Suppressor macrophage treated with lipopolysaccharide for 4 hours (primary cell): ENCODE data around the gene STARD10.
"Not testable (repeated sequence)": the region's sequence is repeated elsewhere in the genome, so short reads cannot be mapped to it uniquely, and the experiment has no call there.

ENCODE experiments used
- DNase-seq: peaks from one replicate; pipeline ENCODE4 v3.0.0-alpha.2; 2020

Gene STARD10

GRCh38 chr11:72807021-72807693 is 13.3 kb upstream of the STARD10 start:
- peak; percentile 84 for DNase-seq

DNA sequence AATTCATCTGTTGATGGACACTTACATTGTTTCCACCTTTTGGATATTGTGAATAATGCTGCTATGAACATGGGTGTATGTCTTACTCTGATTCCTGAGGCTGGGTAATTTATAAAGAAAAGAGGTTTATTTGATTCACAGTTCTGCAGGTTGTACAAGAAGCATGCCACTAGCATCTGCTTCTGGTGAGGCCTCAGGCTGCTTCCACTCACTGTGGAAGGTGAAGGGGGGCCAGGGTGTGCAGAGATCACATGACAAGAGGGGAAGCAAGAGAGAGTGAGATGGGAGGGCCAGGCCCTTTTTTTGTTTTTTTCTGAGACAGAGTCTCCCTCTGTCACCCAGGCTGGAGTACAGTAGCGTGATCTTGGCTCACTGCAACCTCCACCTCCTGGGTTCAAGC is 12.5 kb upstream of the STARD10 start:
- DNase-seq: not testable (repeated sequence)

- peak; percentile 90 for DNase-seq
Observed at GRCh38 chr11:72805216-72805615, 11.4 kb upstream of the STARD10 start.

DNA sequence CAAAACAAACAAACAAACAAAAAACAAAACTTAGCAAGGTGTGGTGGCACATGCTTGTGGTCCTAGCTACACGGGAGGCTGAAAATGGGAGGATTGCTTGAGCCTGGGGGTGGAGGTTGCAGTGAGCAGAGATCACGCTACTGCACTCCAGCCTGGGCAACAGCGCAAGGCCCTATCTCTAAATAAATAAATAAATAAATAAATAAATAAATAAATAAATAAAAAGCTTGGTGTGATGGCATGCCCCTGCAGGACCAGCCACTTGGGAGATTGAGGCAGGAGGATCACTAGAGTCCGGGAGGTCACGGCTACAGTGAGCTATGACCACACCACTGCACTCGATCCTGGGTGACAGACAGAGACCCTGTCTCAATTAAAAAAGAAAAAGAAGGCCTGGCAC is 9.0 kb upstream of the STARD10 start:
- DNase-seq: no peak

GRCh38 chr11:72799441-72799840 is 5.6 kb upstream of the STARD10 start:
- no peak for DNase-seq

GRCh38 chr11:72798361-72798760 is 4.5 kb upstream of the STARD10 start:
- no peak for DNase-seq

DNA sequence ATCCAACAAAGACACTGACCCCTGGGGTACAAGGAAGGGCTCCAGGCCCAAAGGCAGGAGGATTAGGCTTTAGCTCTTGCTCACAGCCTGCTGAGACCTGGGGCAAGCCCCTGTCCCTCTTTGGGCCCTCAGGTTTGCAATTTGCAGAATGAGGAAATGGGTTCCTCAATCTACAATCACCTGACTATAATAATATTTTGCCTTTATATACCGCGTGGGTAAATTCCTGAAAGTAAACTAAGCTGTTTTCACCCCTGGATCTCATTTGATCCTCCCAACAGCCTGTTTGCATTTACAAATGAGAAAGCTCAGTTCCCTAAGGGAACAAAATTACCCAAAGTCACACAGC is 797 bp downstream of the STARD10 start:
- DNase-seq: no peak

- no peak for DNase-seq
Observed at GRCh38 chr11:72792437-72793021, 1.3 kb downstream of the STARD10 start.

GRCh38 chr11:72791228-72791627 is 2.6 kb downstream of the STARD10 start:
- not testable (repeated sequence) for DNase-seq

DNA sequence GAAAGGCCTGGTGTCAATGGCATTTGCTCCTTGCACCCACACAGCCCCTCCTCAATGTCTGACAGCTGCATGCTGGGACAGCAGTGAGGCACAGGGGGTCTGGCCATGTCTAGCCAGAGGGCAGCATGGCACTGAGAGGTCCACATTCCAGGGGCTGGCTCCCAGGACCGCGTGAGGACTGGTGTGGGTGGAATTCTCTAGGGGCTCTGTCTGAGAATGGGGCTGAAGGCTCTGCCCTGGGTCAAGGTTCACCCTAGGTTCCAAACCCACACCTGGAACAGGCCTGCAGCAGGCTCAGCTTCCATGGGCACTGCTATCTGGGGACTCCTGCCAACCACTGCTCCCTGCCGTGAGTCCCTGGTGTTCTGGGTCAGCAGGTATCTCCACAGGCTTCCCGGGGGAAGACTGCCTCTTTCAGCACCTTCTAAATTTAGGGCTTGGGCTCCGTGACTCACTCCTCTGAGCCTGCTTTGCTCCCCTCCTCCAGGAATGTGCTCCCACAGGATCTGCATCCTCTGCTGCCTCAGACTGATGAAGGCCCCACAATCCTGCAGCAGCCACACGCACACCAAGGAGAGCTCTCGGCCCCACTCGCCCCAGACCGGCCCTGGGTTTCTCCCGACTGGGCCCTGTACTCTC is 4.2 kb downstream of the STARD10 start:
- no peak for DNase-seq

DNA sequence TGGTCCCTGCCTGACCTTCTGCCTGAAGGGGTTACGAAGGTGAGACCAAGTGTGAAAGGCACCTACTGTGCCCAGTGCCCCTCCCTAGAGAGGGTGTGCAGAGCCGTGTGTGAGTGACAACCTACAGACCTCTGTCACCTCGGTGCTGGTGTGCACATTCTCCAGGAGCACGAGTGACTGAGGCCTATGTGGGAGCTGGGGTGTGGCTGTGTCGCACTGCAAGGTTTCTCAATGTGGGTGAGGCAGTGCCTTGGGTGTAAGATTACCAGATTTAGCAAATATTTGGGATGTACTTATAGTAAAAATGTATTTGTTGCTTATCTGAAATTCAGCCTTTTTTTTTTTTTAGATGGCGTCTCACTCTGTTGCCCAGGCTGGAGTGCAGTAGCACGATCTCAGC is 5.6 kb downstream of the STARD10 start:
- DNase-seq: no peak

- DNase-seq: peak; percentile 53
Observed at GRCh38 chr11:72787216-72788104, 6.4 kb downstream of the STARD10 start.

- no peak for DNase-seq
Observed at GRCh38 chr11:72786305-72787215, 7.3 kb downstream of the STARD10 start.

GRCh38 chr11:72784662-72785061 is 9.2 kb downstream of the STARD10 start:
- no peak for DNase-seq

GRCh38 chr11:72783144-72783905 is 10.5 kb downstream of the STARD10 start:
- no peak for DNase-seq

DNA sequence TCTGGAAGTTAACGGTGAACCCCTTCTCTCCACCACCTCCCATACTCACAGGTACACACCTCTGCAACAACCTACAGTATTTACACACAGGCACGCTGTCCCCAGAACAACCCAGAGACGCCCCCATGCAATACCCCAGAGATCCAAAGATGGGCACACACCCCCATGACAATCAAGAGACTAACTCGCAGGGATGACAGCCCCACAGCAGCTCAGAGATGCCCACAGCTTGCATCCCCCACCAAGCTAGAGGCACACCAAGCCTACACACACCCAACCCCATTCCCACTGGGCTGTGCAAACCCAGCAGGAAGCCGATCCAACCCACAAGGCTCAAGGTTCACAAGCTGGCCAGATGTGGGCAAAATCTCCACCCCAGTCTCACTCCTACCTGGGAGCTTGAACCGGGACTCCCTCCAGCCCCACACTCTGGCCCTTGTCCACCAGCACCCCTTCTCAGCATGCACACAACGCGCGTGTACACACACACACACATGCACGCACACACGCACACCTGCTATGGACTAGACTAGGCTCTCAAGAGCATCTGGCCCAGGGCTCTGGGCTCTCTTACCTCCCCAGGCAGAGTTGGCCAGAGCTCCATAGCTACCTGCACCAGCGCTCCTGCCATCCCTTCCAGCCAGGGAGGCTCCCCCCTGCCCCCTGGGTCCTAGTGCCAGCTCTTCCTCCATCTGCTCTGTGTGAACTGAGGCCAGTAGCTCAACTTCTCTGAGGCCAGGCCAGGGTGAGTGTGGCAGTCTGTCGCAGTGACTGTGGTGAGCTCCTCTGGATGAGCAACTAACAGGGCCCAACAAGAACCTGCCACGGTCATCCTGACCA is 11.5 kb downstream of the STARD10 start:
- no peak for DNase-seq

DNA sequence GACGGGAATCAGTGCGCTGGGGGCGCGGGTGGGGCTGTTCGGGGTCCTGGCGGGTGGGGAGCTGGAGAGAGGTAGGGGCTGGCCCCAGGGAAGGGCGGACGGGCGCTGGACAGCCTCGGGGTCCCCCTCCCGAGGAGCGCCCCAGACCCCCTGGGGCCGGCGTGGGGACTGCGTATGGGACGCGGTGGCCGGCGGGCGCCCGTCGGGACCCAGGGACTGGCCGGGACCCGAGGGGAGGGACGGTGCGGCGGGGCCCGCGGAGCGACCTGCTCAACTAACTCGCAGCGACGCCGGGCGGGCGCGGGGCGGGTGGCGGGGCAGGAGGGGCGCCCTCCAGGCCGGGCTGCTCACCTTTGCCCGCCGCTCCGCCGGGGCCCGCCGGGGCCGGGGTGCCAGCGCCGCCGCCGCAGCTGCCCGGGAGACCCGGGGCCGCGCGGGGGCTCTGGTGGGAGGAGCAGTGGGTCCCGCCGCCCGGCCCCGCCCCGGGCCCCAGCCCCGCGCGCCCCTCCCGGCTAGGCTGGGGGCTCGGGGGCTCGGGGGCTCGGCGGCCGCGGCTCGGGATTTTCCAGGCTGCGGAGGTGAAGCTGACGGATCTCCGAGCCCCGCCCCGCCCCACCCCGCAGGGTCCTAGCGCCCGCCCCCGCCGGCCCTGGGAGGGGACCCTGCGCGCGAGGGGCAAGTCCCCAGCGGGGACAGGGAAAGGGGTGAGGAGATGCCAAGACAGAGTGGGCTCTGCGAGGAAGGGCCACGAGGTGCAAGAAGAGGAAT is 12.3 kb downstream of the STARD10 start:
- no peak for DNase-seq

DNA sequence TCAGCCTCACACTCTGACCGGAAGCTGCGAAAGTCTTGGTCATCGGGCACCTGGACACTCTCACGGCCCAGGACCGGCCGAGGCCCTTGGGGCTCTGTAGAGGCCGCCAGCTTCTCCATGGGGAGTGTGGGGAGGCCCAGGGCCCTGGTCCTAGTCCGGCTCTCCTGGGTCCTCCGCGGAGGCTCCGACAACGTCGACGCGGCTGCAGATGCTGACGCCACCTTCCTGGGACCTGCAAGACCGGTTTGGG is 12.9 kb downstream of the STARD10 start:
- DNase-seq: no peak

DNA sequence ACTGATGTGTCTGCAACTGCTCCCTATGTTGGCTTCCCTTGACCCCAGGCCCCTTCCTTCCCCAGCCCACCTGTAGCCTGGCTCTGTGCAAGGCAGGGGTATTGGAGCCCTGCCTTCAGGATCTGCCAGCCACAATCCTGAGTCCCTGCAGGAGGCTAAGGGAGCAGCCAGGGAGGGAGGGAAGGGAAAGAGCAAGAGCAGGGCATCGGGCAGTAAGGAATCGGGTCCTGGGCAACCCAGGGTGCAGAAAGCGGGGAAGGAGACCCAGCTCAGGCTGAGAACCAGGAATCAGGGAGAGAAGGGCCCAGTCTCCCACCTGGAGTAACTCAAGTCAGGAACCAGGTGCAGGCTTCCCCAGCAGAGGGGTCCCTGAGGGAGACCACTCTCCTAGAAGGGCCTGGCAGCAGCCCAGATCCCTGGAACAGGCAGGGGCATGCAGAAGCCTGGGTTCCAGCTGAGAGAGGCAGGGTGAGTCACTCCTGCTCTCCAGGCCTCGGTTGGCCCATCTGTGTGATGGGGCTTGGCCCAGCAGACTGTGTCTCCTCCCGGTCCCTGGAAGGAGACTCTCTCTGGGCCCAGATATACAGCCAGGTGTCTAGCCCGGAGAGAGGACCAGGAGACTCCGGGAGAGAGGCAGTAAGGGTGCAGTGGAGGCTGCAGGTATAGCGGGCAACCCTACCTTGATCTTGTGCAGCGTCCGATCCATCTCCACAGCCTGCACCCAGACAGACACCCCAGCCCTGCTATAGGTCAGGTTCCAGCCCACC is 13.4 kb downstream of the STARD10 start:
- no peak for DNase-seq
